M059J (cell line): Measurements from ENCODE around the gene HOXA10. TPM values are rescaled to one million over a fixed set of nuclear protein-coding genes. Genes with fewer than 3 reads are reported as not detected.

Experiments
- DNase-seq: peaks from one replicate; pipeline ENCODE4 v3.0.0-alpha.2; 2012; ENCODE audit warnings: low read depth
- total RNA-seq: library from RNA; depleted of rRNA; stranded (reverse); fragments of >200 nt; shearing (Covaris generic); gene quantifications from 2 replicates; pipeline ENCODE4 v1.2.3, GENCODE V29; 2014

Gene HOXA10
- total RNA-seq, 1 experiment from 2014 or later: 16.7 TPM

DNA sequence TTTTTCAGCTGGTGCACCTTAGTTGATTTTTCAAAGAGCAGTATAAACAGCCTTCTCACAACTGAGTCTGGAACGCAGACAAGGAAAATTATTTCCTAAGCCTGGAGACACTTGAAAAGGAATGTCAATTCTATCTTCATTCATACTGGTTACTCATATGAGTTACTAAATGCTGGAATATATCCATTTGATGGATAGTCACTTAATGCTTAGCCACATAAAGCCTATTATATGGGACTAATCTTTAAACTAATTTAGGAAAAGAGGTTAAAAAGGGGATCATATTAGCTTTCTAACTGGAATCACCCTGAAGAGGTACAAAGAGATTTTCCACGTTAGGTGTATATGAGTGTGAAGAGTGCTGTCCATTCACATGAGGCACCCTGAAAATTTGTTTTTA lies 41.9 kb downstream of the HOXA10 start:
- DNase-seq: no peak

DNA sequence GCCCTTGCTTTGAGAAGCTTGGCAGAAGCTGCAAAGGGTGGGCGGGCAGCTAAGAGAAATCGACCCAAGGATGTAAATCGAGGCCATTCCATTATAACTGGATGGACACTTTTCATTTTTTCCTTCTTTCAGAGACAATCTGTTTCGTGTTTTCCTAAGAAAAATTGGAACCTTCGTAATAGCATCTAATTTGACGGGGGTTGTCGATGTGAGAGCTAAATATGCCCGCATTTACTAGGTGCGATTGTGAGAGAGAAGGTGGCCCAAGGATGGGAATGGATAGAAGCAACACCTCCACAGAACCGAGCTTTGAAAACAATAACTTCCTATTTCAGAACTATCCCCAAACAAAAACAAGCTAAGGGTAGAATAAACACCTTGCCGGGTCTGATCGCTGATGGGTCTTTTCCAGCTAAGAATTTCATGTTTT lies 42.7 kb downstream of the HOXA10 start:
- no peak for DNase-seq

DNA sequence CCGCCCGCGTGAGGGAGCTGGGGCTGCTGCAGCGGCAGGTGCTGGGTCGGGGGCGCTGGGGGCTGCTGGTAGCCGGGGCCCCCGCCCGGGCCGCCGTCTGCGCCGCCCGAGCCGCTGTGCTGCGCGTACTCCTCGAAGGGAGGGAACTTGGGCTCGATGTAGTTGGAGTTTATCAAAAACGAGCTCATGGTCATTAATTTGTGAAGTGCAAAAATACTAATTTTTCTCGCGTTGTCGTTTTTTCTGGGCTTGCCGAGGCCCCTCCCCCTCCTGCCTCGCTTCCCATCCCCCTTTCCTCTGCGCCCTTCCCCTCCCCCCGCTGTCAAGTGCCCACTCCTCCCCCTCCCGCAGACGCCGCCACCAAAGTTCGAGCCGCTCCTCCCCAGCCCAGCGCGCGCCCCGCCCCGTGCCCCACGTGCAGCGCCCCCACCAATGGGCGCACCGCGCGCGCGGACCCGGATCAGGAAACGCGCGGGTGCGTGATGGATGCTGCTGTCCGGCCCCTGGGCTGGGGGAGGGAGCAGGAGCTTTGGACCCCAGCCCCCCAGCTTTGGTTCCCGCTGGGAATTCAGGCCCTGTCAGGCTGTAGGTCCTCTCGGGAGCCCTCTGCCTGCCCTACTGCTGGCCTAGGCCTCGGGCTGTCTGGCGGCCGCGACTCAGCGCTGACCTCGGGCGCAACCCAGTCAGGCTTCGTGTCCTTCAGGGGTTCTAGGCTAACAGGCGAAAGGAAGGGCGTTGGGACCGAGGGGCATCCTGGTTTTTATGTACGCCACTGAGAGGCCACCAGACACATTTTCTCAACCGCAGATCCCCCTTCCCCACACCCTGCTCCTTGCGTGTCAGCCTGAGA lies 43.4 kb downstream of the HOXA10 start, which contains the start of gene HOXA4:
TSS of gene HOXA4 (minus strand) at position 218 of the 850 bp plus-strand sequence. CDS start at position 194, 24 bp downstream.
- DNase-seq: peak; percentile 89

DNA sequence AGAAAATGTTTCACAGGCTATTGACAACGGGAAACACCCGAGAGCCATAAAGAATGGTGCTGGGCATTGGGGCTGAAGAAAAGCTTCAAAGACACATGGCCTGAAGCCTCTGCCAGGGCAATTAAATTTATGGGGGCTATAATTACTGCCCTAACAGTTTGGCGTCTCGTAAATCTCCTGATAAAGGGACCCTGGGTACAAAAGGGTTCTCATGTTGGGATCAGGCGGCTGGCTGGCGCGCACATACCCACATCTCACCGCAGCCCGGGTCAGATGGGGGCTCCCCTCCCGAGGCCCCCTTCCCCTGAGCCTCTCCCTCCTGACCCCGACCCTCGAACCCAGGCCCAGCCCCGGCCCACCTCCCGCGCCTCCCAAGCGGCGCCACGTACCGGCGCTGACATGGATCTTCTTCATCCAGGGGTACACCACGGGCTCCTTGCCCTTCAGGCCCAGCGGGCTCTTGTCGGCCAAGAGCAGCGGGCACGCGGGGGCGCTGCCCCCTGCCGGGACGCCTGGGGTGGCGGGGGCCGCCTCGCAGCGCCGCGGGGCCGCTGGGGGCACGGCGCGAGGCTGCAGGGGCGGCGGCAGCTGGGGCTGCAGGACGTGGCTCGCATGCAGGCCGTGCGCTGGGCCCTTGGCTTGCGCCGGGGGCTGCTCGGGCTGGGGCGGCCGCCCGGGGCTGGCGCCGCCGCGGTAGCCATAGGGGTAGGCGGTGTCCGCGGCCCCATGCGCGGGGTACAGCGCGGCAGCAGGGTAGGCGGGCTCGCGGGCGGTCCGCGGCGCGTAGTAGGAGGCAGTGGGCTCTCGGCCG lies 44.2 kb downstream of the HOXA10 start:
- peak; percentile 66 for DNase-seq

DNA sequence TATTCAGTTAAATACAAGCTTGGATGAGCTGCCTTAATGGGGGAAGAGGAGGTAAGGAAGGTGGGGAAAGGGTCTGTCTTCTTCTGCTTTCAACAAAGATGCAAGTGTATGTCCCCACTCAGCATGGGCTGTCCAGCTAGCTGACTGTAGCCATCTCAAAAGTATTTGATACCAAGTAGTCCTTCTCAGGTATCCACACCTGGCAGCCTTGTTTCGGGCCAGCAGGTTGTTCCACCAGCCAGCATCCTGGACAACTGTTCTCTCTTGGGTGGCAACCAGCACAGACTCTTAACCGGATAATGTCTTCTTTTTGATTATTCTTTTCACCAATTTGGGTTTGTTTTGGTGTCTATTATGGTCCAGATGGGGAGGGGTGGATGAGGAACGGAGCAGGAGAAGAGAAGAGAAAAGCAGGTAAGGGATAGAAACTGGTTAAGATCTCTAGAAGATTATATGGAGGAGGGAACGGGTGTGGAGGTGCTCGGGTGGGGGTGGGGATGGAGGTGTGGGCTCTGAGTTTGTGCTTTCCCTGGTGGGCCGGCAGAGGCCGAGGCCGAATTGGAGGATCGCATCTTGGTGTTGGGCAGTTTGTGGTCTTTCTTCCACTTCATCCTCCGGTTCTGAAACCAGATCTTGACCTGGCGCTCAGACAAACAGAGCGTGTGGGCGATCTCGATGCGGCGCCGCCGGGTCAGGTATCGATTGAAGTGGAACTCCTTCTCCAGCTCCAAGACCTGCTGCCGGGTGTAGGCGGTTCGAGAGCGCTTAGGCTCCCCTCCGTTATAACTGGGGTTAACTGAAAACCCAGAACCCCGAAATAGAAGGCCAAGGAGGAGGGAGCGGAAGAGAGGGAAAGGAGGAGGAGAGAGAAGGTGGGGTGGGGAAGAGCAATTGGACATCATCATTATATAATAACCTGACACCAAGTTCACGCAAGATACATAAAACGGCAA lies 45.1 kb downstream of the HOXA10 start:
- DNase-seq: no peak

DNA sequence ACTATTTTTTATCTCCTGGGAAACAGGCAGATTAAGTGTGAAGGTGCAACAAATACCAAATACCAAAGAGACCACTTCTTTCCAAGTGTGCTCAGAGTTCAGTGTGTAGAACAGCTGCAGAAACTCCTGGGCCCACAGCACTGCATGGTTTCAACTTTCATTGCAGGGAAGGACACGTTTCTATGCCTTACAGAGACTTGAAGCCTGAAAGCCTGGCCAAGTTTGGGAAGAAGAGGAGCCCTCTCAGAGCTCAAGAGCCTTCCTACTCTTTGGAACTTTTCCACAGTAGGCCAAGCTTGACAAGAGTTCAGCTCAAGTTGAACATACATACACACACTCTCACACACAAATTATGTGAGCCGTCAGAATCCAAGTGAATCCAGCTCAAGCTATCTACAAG lies 46.1 kb downstream of the HOXA10 start:
- no peak for DNase-seq

DNA sequence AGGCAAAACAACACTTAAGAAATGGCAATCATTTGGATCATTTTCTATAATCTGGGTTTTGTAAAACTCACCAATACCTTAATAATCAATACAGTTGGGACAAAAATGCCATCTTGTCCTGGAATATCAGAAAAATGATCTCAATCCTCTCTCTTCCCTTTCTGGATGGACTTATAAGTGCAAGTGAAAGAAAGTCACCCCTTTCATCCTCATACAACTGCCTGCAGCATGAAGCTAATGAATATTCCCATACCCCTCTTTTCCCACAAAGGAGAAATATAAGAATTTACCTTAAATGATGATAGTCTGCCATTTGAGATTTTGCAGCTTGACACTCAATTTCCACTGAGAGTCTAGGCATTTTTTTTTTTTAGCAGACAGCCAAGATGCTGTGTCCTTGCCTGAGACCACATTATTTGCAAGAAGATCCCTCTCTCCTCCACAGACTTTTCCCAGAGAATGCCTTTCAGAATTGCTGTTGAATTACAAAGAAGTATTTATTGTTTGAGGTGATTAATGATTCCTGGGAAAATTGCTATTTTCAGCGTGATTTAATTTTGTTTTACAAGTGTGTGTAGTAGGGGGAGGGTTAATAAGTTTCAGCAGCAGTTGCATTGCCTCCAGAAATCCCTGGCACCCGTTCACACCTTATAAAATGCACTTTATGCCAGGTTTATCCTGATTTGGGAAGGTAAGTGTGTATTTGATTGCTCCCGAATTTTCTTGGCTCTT lies 47.4 kb downstream of the HOXA10 start:
- no peak for DNase-seq

DNA sequence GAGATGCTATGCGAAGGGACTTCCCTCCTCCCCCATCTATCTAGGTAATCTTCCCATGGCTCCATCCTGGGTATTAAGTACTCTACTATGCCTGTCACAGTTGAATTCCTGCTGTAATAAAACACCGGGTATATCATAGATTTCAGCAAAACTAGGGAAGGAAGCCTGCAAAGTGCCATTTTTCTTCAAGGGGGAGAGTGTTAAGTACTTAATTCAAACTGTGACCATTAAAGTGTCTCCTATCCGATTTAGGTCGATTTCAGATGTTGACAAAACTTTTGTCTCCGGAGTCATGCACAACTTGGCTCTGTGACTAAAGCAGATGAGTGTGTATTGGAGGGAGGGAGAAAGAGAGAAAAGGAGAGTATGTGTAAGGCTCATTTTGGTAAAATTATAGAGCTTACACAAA lies 48.1 kb downstream of the HOXA10 start:
- no peak for DNase-seq

DNA sequence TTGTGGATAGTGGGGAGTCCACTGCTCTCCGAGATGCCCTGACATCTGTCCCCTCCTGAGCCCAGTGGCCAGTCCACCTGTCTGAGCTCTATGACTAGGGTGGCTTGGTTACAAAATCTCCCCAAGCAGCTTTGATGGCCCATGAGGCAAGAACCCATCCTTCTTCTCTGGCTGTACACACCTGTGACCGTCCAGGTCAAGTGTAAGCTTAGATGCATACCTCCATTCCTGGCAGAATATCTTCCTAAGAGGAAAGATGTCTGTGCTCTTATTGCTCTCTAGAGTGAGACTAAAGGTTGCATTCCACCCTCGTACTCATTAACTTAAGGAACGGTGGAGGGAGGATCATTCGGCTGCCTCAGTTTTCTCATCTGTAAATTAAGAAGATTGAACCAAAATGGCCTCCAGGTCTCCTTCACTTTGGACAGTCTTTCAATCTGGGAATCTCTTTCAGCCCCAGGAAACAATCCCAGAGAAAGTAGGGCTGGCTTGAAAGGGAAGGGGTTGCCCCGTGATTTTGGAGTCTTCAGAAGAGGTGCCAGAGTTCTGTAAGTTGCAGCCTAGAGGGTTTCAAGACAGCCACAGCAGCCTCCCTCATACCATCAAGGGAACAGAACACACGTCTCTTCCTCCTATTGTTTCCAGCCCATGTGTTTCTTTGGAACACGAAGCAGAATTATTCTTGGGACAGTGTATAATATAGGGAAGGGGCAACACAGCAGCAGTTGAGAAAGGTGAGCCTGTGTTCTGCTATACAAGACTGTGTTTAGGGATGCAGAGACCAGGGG lies 49.0 kb downstream of the HOXA10 start:
- DNase-seq: no peak

DNA sequence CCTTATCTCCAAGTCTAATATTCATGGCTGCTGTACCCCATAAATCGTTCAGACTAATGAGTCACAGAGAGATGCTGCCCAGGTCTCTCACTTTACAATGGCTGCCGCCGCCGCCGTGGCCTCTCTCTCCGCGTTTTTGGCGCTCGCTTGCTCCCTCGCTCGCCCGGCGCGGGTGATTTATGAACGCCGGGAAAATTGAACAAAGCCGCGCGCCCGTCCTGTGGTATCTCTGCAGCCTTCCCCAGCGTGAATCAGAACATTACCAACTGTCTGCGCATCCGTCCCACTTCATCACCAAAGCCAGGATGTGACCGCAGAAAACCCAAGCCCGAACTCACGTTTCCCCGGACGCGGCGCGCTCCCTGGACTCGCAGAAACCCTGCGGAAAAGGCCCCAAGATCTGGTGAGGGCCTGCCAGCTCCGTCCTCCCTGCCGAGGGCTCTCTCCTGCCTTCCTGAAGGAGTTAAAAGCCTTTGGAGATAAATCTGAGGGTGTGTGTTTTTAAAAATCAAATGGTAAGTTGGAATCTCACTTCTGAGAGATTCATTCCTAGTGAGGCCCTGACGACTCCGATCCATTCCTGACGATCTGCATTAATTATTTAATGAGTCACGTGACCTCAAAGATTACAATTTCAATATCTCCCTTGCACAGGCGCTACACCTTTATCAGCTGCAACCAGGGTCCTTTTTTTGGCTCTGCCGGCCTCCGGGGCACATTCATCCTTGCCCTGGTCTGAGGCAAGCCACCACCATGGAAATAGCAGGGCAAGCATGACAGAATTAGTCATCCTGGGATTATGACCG lies 49.8 kb downstream of the HOXA10 start:
- no peak for DNase-seq

DNA sequence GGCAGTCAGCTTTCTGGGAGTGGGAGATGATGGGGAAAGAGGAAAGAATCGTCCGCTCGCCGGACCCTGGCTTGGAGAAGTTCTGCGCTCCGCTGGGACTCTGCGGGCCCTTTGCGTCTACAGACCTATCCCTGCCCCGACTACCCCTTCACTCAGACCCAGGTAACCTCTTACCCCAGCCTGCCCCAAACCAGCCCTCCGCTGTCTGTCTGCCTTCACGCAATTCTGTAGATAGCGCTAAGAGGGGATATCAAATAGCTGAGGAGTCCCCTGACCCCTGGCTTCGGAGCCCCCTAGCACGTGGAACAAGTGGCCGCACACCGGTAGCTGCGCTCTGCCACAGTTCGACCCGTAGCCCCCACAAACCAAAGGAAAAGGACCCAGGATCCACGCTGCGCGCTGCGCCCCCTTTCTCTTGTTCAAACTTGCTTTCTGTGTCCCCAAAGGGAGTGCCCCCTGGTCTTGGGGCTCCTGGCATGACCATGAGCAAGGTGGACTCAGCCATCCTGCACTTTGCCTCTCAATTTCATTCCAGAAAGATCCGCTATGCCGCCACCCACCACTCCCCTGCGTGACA lies 50.6 kb downstream of the HOXA10 start:
- no peak for DNase-seq

DNA sequence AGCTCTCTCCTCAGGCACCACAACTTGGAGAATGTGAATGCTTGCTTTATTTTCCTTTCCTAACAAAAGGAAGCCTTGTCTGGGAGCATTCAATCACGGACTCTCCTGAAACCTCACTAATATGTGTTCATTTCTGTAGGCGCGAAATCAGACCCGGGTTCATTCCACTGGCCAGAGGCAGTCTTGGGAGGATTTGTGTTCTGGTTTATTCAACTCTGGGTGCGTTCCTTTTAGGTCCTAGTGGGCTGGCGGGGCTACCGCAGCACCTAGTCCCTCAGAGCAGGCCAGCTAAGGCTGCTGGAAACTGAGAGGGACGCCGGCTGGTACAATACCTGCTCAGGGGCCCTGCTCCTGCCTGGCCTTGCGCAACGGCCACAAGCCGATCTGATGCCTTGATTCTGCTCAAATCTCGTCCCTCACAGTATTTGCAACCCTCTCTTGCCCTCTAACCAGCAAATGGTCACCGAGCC lies 51.1 kb downstream of the HOXA10 start:
- no peak for DNase-seq

DNA sequence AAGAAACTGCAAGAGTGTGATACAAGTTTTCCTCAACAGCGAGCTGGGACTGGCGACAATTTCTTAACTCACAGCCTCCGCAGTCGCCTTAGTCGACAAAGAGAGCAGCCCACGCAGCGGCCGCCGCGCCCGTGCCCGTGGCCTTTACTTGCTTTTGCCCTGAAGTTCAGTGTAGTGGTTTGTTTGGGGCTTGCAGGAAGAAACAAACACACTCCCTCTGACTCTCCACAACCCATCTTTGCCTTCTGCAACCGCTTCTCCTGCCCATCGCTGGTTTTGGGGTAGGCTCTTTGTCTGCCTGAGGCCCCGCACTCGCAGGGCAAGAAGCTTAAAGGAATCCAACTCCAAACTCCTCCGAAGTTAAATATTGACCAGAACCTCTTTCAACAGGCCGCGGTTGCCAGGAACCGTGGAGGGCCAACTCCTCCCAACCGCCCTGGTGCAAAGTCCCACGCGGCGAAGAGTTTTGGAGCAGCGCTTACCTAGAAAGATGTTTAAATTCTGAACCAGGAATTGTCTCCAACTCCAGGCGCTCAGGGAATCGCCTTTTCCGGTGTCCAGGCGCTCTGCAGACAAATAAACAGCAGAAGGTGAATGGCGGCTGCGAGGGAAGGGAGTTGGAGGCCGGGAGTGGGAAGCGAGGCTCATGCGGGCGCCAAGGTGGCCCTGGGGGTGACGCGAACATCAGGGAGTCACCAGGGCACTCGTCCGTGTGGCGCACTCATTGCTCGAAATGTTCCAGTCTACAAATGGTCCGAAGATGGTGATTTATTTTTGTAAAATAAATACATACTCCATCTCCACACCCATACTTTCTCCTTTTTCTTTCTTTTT lies 51.8 kb downstream of the HOXA10 start:
- no peak for DNase-seq

DNA sequence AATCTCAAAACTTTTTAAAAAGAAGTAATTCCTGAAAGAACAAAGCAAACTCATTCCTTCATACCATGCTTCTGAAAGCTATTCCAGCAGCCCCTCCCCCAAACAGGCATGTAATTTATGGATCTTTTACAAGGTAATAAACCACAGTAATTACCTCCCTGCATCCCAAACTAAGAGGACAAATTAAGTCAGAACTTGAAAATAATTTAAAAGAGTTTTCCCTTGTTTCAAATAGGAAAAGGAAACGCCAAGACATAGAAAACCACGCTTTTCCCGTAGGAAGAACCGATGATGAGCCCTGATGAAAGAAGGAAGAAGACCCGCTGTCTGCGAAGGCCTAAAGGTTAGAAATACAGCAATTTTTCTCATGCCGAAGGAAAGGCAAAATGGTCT lies 52.4 kb downstream of the HOXA10 start:
- no peak for DNase-seq
